Heart right ventricle (tissue), 16 donors: ENCODE results near the gene CAPZB. TPM values are rescaled to one million over a fixed set of nuclear protein-coding genes. Genes with fewer than 3 reads are reported as not detected.

Source experiments
- ATAC-seq, 8 donors: fragments of 200-7000 bp; cut with Tn5 transposase; one replicate each; pipeline ENCODE4 v1.9.1; 2020; ENCODE audit warnings: mild to moderate bottlenecking in 8 of 8, moderate library complexity in 8 of 8, moderate number of reproducible peaks in 1 of 8
- DNase-seq, 2 donors: peaks; one replicate each; pipeline ENCODE4 v3.0.0-alpha.2; 2020
- H3K27ac ChIP-seq, 10 donors: fragments of 200-600 bp; sonication (generic) in 2 of 10; one replicate each; pipeline versions ENCODE4 v1.5.0 to v1.8.0; 2020 to 2022; ENCODE audit warnings: mild to moderate bottlenecking in 3 of 10
- H3K27me3 ChIP-seq, 7 donors: fragments of 200-600 bp; one replicate each; pipeline ENCODE4 v1.8.0; 2021 to 2022; ENCODE audit warnings: mild to moderate bottlenecking in 2 of 7
- H3K36me3 ChIP-seq, 9 donors: fragments of 200-600 bp; sonication (generic) in 1 of 9; one replicate each; pipeline versions ENCODE4 v1.5.0 to v1.8.0; 2020 to 2022; ENCODE audit warnings: mild to moderate bottlenecking in 2 of 9
- H3K4me1 ChIP-seq, 9 donors: fragments of 200-600 bp; sonication (generic) in 1 of 9; one replicate each; pipeline versions ENCODE4 v1.5.0 to v1.8.0; 2020 to 2022; ENCODE audit warnings: mild to moderate bottlenecking in 4 of 9
- H3K4me3 ChIP-seq, 10 donors: fragments of 200-600 bp; sonication (generic) in 2 of 10; one replicate each; pipeline versions ENCODE4 v1.5.0 to v1.8.0; 2020 to 2022; ENCODE audit warnings: mild to moderate bottlenecking in 7 of 10, moderate library complexity in 2 of 10
- H3K9me3 ChIP-seq, 11 donors: fragments of 200-600 bp in 10 of 11; sonication (generic) in 2 of 11; one replicate each; pipeline versions ENCODE4 v1.5.0 to v1.8.0; 2013 to 2022; ENCODE audit warnings: mild to moderate bottlenecking in 2 of 11, control low read depth in 1 of 11, moderate library complexity in 1 of 11
- WGBS, 2 donors: extraction: QIAGEN DNeasy Blood & Tissue Kit; methylation state at CpG; one replicate each; pipeline ENCODE4 v1.1.7; 2013; ENCODE audit warnings: inconsistent platforms in 1 of 2; 5-methylcytosine and 5-hydroxymethylcytosine counted together
- intact Hi-C, 10 donors: fragments of 100-400 bp; cut with DNase I; formaldehyde crosslinking; loops; one replicate each; pipeline versions ENCODE4 v1.11.1 to v1.14.2; 2022
- polyA plus RNA-seq, 2 donors: library from polyadenylated mRNA; stranded (reverse); fragments of 200-250 nt; gene quantifications; one replicate each; pipeline ENCODE4 v1.2.3, GENCODE V29; 2013
- total RNA-seq, 10 donors: library from RNA; stranded (reverse); fragmentation: NEBNext Ultra II Directional in 3 of 10; extraction: Animal tissue kit (Norgen Biotek cat#: 25700) in 3 of 10; gene quantifications; one replicate each; pipeline versions ENCODE4 v1.2.1 to v1.2.4, GENCODE V29; 2021 to 2023
- TF ChIP-seq, protein P1 (sequence below), 9 donors: fragments of 200-600 bp; sonication (generic) in 2 of 9; IDR thresholded peaks; one replicate each; pipeline versions ENCODE4 v1.5.0 to v1.8.0; 2021 to 2022; ENCODE audit warnings: antibody characterized with exemption in 9 of 9, mild to moderate bottlenecking in 5 of 9, moderate library complexity in 1 of 9
- donor health status: Arrhythmogenic right ventricular cardiomyopathy.
- donor health status: ischemic (EF 13 %, LVEDD 7.1; RV severe dilation, severe dysfunction).
- donor health status: healthy with polysubstance abuse.
- donor health status: DM: no; HTN: yes; CAD: no.
- donor health status: DM: no; HTN: no; CAD: no.
- donor health status: ischemic (EF 25% LVEDD 6.9; RV normal size, moderate dysfunction).
- donor health status: ischemic (EF 25% LVEDD 5.7; RV mildly dilated, moderate dysfunction).
- donor health status: healthy.
- donor health status: DM: yes; HTN: yes; CAD: no.
- donor health status: Ischemic cardiomyopathy.
- donor health status: ischemic (EF 35%, LVEDD 5.7; RV mildly dilated, moderate dysfunction).
- donor health status: nonischemic (EF 11% LVEDD 7.7; RV severe dilation, severe dysfunction).
- donor health status: DM: yes; HTN: yes; CAD: no.
- donor health status: PGD.
- donor health status: ischemic (EF 29% LVEDD 5.4; RV normal size, mild dysfunction).
- donor health status: nonischemic (EF 23%, LVEDD 6.1; RV moderate dilation, normal function).

CAPZB gene
- total and polyA plus RNA-seq, 12 donors = 158 to 307 (median 228) TPM

GRCh38 chr1:19521411-19521810 is 36.1 kb upstream of the CAPZB start:
- Histone ChIP-seq H3K4me1 (peaks cover 0 to 9% (median 0%) of the 10 kb centered on the region in 9 donors), H3K36me3 (no peaks in the 10 kb centered on the region), H3K27me3 (no peaks in the 10 kb centered on the region), H3K9me3 (peaks cover 0 to 8% (median 0%) of the 10 kb centered on the region in 11 donors), H3K4me3 (no peak overlapping the region), H3K27ac (no peak overlapping the region)
- 87 to 96% methylated on average over 2 of the region's 2 CpGs for WGBS, 2 donors
- DNase-seq (no peak), ATAC-seq (no peak)
- intact Hi-C loops = no loop called here
- TF ChIP-seq, protein P1, sequence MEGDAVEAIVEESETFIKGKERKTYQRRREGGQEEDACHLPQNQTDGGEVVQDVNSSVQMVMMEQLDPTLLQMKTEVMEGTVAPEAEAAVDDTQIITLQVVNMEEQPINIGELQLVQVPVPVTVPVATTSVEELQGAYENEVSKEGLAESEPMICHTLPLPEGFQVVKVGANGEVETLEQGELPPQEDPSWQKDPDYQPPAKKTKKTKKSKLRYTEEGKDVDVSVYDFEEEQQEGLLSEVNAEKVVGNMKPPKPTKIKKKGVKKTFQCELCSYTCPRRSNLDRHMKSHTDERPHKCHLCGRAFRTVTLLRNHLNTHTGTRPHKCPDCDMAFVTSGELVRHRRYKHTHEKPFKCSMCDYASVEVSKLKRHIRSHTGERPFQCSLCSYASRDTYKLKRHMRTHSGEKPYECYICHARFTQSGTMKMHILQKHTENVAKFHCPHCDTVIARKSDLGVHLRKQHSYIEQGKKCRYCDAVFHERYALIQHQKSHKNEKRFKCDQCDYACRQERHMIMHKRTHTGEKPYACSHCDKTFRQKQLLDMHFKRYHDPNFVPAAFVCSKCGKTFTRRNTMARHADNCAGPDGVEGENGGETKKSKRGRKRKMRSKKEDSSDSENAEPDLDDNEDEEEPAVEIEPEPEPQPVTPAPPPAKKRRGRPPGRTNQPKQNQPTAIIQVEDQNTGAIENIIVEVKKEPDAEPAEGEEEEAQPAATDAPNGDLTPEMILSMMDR (IDR thresholded peaks at IDR 0.05) = no peak

GRCh38 chr1:19517017-19517416 is 31.7 kb upstream of the CAPZB start:
- ATAC-seq = no peak
- Histone ChIP-seq H3K27ac (no peak overlapping the region), H3K4me1 (peaks cover 0 to 26% (median 0%) of the 10 kb centered on the region in 9 donors)

DNA sequence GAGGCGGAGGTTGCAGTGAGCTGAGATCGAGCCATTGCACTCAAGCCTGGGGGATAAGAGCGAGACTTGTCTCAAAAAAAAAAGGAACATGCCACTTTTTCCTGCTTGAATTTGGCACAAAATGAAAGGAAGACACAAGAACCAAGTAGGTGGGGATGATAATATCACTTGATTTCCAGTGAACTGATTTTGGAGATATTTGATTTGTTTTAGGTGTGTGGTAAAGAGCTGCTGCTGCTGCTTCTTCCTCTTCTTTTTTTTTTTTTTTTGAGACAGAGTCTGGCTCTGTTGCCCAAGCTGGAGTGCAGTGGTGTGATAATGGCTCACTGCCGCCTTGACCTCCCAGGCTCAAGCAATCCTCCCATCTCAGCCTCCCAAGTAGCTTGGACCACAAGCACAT is 29.9 kb upstream of the CAPZB start:
- Histone ChIP-seq H3K27me3 (no peaks in the 10 kb centered on the region), H3K4me1 (peaks cover 0 to 44% (median 0%) of the 10 kb centered on the region in 9 donors), H3K4me3 (no peak overlapping the region), H3K27ac (peak overlapping the region in 8 of 10 donors; percentile 25 to 77 (median 54)), H3K36me3 (no peaks in the 10 kb centered on the region), H3K9me3 (no peaks in the 10 kb centered on the region)
- WGBS, 2 donors = 96 to 98% methylated on average over 4 of the region's 4 CpGs
- ATAC-seq (no peak), DNase-seq (no peak)
- TF ChIP-seq, protein P1 (IDR thresholded peaks at IDR 0.05) = no peak
- intact Hi-C loops = loop anchor here in 1 of 10 donors (10.0 kb wide), 1 partner anchor 50 kb away; no protein-coding TSS in a partner anchor

More at GRCh38 chr1:19517017-19517416, 31.7 kb upstream of the CAPZB start:
- DNase-seq = no peak
- H3K4me3 ChIP-seq = no peak overlapping the region
- TF ChIP-seq, protein P1 (IDR thresholded peaks at IDR 0.05) = no peak
- intact Hi-C loops = loop anchor here in 1 of 10 donors (10.0 kb wide), 1 partner anchor 48 kb away; no protein-coding TSS in a partner anchor
- H3K36me3 ChIP-seq = no peaks in the 10 kb centered on the region
- H3K27me3 ChIP-seq = no peaks in the 10 kb centered on the region
- peaks cover 0 to 7% (median 0%) of the 10 kb centered on the region in 11 donors for H3K9me3 ChIP-seq

DNA sequence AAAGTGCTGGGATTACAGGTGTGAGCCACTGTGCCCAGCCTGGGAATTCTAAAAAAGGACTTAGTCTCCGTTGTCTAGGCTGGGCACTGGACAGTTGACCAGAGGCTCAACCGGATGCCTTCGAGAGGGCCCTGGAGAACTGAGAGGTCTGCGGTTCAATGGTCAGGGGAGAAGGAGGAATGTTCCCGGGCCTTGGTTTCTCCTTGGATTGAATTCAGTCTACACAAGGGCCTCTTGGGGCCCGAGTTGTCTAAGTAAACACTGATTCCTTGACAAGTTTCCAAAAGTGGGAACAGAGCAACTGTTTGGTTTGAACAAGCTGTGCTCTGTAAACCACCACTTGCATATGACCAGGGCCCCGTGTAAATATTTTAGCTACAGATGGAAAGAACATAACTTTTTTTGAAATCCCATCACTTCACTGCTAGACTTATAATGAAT is 29.1 kb upstream of the CAPZB start:
- Histone ChIP-seq H3K4me1 (peaks cover 0 to 49% (median 0%) of the 10 kb centered on the region in 9 donors), H3K36me3 (no peaks in the 10 kb centered on the region), H3K27ac (peak overlapping the region; percentile 37 to 77 (median 56)), H3K4me3 (no peak overlapping the region), H3K27me3 (no peaks in the 10 kb centered on the region), H3K9me3 (no peaks in the 10 kb centered on the region)
- ATAC-seq (peak; percentile 79 to 90 (median 87)), DNase-seq (peak; percentile 34 to 65)
- WGBS, 2 donors = 66 to 74% methylated on average over 7 of the region's 7 CpGs
- TF ChIP-seq, protein P1 (IDR thresholded peaks at IDR 0.05) = no peak
- intact Hi-C loops = loop anchor here in 1 of 10 donors (10.0 kb wide), 1 partner anchor 50 kb away; no protein-coding TSS in a partner anchor
